Frontal cortex (tissue), 4 donors: ENCODE results near the gene AGBL4. TPM values are rescaled to one million over a fixed set of nuclear protein-coding genes. Genes with fewer than 3 reads are reported as not detected.

Experiments
- DNase-seq, 2 donors: peaks; one replicate each; pipeline ENCODE4 v3.0.0; 2012; ENCODE audit warnings: low spot score in 2 of 2
- FAIRE-seq: peaks from 2 replicates; lab custom pipeline; 2012; peaks lifted over from hg19 to GRCh38; lab: Jason Lieb, UNC
- total RNA-seq: library from RNA; depleted of rRNA; stranded (reverse); fragments of >200 nt; gene quantifications from one replicate; pipeline ENCODE4 v1.2.3, GENCODE V29; 2014
- donor health status: control.
- donor health status: control.
- donor health status: control.

The AGBL4 gene
- total RNA-seq, 1 donor from 2014 or later, result 3.3 TPM

- no peak for DNase-seq
- no peak for FAIRE-seq
Measured at GRCh38 chr1:48761986-48762385, 1261.8 kb downstream of the AGBL4 start.

GRCh38 chr1:48761411-48761810 is 1262.3 kb downstream of the AGBL4 start:
- DNase-seq (no peak), FAIRE-seq (no peak)

GRCh38 chr1:48760857-48761256 is 1262.9 kb downstream of the AGBL4 start:
- no peak for DNase-seq
- no peak for FAIRE-seq

GRCh38 chr1:48758976-48759375 is 1264.8 kb downstream of the AGBL4 start:
- no peak for FAIRE-seq
- DNase-seq, result no peak

GRCh38 chr1:48757363-48757762 is 1266.4 kb downstream of the AGBL4 start:
- DNase-seq (no peak), FAIRE-seq (no peak)

GRCh38 chr1:48756683-48757316 is 1267.0 kb downstream of the AGBL4 start:
- no peak for FAIRE-seq
- no peak for DNase-seq

- FAIRE-seq (no peak), DNase-seq (no peak)
Measured at GRCh38 chr1:48753293-48753692, 1270.5 kb downstream of the AGBL4 start.

GRCh38 chr1:48750109-48750508 is 1273.6 kb downstream of the AGBL4 start:
- DNase-seq (no peak), FAIRE-seq (no peak)

- FAIRE-seq (no peak), DNase-seq (no peak)
Measured at GRCh38 chr1:48749068-48749467, 1274.7 kb downstream of the AGBL4 start.

- no peak for FAIRE-seq
- DNase-seq, result no peak
Measured at GRCh38 chr1:48746906-48747305, 1276.8 kb downstream of the AGBL4 start.

- no peak for FAIRE-seq
- no peak for DNase-seq
Measured at GRCh38 chr1:48744032-48744431, 1279.7 kb downstream of the AGBL4 start.

- DNase-seq (no peak), FAIRE-seq (no peak)
Measured at GRCh38 chr1:48743480-48743879, 1280.3 kb downstream of the AGBL4 start.

GRCh38 chr1:48741380-48741779 is 1282.4 kb downstream of the AGBL4 start:
- no peak for FAIRE-seq
- DNase-seq, result no peak

GRCh38 chr1:48740621-48741020 is 1283.1 kb downstream of the AGBL4 start:
- no peak for FAIRE-seq
- no peak for DNase-seq

- FAIRE-seq (no peak), DNase-seq (no peak)
Measured at GRCh38 chr1:48739091-48739490, 1284.7 kb downstream of the AGBL4 start.

- FAIRE-seq, result no peak
- DNase-seq, result no peak
Measured at GRCh38 chr1:48738356-48738755, 1285.4 kb downstream of the AGBL4 start.

- DNase-seq (no peak), FAIRE-seq (no peak)
Measured at GRCh38 chr1:48735796-48736195, 1288.0 kb downstream of the AGBL4 start.

- DNase-seq (no peak), FAIRE-seq (no peak)
Measured at GRCh38 chr1:48730164-48730910, 1293.4 kb downstream of the AGBL4 start.

- DNase-seq, result no peak
- no peak for FAIRE-seq
Measured at GRCh38 chr1:48728584-48728983, 1295.2 kb downstream of the AGBL4 start.

GRCh38 chr1:48726557-48727215 is 1297.1 kb downstream of the AGBL4 start:
- DNase-seq (no peak), FAIRE-seq (no peak)

GRCh38 chr1:48726139-48726538 is 1297.6 kb downstream of the AGBL4 start:
- DNase-seq (no peak), FAIRE-seq (no peak)
